DMS 273 (cell line): ENCODE data around the gene ATP6AP1.

Experiments
- DNase-seq: peaks from one replicate; lab custom pipeline; 2025; ENCODE audit not compliant: unreplicated experiment; lab: John Stamatoyannopoulos, UW

ATP6AP1 gene

DNA sequence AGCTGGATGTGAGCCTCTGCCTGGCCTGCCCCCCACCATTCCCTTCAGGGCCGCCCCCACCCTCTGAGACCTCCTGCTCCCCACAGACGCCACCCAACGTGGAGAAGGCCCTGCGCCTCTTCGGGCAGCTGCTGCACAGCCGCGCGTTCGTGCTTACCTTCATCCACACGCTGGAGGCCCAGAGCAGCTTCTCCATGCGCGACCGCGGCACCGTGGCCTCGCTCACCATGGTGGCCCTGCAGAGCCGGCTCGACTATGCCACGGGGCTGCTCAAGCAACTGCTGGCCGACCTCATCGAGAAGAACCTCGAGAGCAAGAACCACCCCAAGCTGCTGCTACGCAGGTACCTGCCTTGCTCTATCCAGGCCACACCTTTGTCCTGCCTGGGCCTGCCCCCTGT, 39.7 kb downstream of the ATP6AP1 start:
- DNase-seq: no peak

- no peak for DNase-seq
Measured at GRCh38 chrX:154469114-154469513, 40.6 kb downstream of the ATP6AP1 start.

DNA sequence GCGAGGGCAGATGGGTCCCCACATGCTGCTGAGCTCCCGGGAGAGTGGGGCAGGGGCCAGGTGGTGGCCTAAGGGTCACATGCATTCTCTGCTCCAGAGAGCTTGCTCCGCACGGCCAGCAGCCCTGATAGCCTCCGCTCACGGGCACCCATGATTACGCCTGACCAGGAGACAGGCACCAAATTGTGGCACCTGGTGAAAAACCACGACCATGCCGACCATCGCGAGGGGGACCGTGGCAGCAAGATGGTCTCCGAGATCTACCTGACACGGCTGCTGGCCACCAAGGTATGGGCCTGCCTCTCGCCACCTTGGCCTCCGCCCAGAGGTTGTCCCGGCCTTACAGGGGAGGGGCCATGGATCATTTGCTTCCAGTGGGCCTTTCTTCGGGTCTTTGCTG, 41.4 kb downstream of the ATP6AP1 start:
- DNase-seq: no peak

GRCh38 chrX:154470434-154470833, 42.0 kb downstream of the ATP6AP1 start:
- DNase-seq: no peak

DNA sequence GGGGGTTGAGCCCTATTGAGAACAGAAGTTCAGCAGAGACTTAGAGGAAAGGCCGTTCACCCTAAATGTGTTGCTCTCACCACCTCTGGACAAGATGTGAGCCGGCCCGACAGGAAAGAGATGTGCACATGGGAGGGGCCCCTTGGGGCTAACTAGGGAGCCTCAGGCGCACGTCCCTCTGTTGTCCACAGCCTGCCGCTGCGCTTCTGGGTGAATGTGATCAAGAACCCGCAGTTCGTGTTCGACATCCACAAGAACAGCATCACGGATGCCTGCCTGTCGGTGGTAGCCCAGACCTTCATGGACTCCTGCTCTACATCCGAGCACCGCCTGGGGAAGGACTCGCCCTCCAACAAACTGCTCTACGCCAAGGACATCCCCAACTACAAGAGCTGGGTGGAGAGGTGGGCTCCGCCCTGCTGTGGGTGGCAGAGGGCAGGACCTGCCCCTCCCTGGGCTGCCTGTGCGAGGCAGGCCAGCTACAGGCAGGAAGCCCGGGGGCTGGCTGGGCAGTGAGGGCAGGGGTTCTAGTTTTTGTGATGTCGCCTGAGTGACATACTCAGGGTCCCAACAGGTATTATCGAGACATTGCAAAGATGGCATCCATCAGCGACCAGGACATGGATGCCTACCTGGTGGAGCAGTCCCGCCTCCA, 42.6 kb downstream of the ATP6AP1 start:
- no peak for DNase-seq

GRCh38 chrX:154471839-154472684, 43.6 kb downstream of the ATP6AP1 start:
- no peak for DNase-seq

GRCh38 chrX:154472685-154473632, 44.5 kb downstream of the ATP6AP1 start:
- no peak for DNase-seq

GRCh38 chrX:154473683-154474082, 45.2 kb downstream of the ATP6AP1 start:
- no peak for DNase-seq

- DNase-seq: no peak
Measured at GRCh38 chrX:154476821-154477220, 48.3 kb downstream of the ATP6AP1 start.

DNA sequence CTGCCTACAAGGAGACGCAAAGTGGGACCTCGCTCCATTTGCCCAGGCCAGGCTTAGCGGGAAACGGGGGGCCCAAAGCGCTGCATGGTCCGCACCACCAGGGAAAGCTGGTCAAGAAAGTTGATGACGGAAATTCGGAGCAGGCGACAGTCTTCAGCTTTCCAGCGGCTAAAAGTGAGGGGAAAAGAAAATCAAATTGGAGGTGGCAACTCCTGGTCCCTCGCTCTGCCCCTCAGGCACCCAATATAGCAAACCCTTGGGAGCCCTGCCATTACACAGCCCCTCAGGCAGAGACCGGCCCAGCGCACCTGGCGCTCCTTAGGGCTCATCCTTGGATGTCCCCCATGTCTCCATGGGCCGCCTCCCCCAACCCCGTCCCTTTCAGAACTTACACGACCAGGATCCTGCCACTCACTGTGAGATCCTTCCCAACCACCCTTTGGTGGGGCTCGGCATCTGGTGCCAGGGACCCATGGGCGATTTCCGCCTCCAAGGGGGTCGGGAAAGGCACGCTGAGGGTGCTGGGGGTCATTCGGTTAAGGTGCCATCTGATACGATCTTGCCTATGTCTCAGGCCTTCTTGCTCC, 49.5 kb downstream of the ATP6AP1 start:
- no peak for DNase-seq

DNA sequence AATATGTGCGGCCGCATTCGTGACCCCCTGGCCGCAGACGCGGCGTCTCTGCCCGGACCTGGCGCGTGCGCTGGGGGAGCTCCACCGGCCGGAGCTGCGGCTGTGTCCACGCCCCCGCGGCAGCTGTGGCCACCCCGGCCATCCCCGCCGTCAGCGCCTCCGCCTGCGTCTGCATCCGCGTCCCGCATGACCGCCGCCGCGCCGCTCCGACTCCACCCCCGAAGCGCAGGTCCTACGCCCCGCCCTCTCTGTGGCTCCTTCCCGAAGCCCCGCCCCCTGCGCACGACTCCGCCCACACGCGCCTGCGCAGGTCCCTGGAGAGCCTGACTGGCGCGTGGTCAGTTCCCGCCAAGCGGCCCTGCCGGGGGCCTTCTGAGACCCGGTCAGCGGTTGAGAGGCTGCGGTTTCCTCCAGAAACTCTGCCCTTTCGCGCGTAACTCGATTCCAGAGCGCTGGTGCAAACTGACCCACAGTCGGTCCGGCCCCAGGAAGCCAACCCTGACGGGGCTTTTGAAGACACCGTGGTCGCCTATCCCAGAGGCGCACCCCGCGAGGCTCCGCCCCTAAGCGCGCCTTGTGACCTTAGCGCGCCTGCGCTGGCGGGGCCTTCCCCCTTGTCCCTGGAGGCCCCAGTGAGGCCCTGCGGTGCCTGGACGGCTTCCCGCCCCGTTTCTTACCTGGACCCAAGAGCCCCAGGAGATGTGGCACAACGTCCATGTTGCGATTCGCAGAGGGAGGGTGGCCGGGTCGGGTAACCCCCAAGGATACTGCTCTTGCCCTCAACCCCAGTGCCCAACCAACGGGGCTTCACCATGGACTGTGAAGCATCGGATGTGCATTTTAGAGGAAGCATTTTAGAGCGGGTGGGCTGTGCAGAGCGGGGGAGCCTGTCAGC, 50.5 kb downstream of the ATP6AP1 start, which contains the start of gene LAGE3:
LAGE3 (minus strand) TSS at position 554 of the 895 bp plus-strand sequence; CDS start at position 188, 366 bp downstream.
- DNase-seq: peak; percentile 93

DNA sequence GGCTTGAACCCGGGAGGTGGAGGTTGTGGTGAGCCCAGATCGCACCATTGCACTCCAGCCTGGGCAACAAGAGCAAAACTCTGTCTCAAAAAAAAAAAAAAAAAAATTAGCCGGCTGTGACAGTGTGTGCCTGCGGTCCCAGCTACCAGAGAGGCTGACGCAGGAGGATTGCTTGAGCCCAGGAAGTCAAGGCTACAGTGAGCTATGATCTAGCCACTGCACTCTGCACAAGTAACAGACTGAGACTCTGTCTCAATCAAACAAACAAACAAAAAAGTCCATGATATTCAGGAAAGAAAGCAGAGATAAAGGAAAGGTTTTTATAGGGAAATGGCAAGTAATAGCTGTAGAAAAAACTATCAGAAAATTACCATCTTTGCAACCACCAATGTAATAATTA, 52.7 kb downstream of the ATP6AP1 start:
- no peak for DNase-seq

DNA sequence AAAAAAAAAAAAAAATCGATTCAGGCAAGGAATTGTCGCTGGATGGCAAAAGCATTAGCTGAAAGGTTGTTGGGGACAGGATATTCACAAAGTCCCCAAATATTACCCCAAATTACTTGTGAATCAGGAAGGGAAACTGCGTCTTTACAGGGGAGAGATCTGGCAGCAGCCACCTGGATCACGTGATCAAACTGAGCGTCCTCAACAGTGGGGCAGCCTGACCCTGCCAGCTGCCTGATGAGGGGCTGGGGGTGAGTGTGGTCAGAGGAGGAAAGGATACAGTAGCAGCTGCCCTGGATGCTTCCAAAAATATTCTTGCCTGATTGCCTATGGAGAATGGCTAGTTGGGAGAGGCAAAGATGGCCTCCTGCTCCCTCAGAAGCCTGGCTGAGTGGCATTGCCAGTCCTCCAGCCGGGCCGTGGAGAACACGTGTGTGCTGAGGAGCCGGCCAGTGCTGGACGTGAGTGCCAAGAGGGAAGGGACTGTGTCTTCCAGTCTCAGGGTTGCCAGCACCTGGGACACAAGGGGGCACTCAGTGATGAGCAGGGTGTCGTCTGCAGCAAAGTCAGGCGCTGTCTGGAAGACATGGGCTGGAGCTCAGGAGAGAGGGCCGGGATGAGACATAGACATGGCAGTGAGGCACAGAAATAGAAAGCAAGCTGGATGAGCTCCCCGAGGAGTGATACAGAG, 53.6 kb downstream of the ATP6AP1 start:
- no peak for DNase-seq

DNA sequence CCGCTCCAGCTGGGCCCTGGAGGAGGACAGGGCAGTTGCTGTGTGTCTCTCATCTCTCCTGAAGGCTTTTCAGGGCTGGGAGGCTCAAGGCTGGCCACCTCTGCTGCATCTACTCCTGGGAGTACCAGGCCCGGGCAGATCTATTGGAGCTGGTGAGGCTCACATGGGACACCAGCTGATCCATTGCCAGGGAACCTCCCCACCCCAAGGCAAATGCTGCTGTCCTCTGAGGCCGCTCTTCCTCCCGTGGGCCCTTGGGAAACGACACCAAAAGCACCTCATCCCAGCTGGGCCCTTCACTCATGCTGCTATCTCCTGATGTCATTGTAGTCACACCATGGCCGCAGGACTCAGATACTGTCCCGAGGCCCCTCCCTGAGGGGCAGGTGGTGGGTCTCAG, 54.3 kb downstream of the ATP6AP1 start:
- no peak for DNase-seq

- no peak for DNase-seq
Measured at GRCh38 chrX:154483325-154483724, 54.8 kb downstream of the ATP6AP1 start.

DNA sequence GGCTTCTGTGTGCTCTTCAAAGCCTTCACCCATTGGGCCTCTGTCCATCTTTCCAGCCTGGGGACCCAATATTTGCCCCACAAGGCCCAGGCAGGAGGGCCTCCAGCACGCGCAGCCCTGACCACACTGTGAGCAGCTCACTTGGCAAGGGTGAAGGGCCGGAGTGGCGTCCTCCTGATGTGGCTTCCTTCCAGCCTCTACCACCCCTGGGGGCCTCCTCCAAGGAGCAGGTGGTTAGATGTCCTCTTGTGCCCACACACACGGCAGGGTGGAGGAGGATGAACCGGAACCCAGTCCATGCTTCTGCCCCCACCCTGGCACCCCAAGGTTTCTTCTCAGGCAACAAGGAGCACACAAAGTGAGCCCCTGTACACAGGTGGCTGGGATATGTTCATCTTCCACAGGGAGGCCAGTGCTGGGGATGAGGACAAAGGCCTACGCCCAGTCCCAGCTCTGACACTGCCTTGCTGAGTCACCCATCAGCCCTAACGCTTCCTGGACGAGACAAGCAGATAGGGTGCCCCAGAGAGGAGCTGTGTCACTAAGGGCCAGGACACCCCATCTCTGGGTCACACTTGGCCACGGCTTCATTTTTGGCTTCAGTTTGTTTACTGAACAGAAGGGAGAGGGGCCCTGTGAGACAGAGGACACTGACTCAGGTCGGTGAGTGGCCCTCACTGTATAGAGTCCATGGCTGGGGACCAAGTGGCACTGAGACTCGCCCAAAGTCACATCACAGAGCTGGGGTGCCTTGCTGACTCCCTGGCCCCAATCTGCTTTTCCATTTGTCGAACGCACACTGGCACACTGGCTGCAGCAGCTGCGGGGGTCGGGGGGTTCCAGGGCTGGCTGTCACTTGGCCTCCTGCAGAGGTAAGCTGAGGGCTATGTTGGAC, 56.0 kb downstream of the ATP6AP1 start:
- DNase-seq: no peak

DNA sequence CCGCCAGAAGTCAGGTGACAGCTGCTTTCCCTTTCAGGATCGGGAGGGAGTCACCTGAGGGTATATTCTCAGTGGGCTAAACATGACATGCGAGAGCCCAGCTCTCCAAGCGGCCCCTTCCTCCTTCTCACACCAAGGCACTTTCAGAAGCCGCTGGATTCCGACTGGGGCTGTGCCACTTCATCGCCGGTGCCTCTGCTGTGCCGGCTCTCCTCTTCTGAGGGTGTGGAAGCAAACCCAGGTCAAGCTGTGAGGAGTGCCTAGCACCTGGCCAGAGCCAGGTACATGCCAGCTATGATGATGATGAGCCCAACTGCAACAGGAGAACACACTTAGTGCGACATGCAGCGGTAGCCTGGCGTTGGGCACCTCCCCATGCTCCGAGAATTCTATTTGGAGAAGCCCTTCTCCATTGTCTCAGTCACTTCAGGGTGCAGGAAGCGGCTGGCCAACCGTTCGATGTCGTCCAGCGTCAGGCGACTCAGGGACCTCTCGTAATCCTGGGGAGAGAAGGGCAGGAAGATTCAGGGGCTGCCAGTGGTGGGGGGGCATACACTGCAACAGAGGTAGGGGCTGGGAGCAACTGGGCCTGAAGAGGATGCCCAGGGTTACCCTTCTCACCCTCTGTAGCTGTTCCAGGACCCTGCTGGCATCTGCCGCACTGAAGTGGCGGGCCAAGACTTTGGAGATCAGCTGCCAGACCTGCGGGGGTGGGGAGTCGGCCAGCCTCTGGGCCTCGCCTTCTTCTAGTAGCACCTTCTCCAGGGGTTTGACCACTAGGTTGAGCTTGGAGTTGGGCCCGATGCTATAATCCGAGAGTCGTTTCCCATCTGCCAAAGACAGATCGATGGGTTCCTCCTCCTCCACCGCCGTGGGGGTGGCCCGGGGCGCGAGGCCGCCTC, 56.9 kb downstream of the ATP6AP1 start:
- DNase-seq: peak; percentile 64
